ENCODE measurements around the gene EIF2B2. TPM values are rescaled to one million over a fixed set of nuclear protein-coding genes. Genes with fewer than 3 reads are reported as not detected.

EIF2B2 gene
- polyA plus RNA-seq, 1 of the 3 experiments (the other 2 are of a cell fraction): 125 TPM

GRCh38 chr14:74984236-74985027, 18.3 kb upstream of the EIF2B2 start:
- Histone ChIP-seq H3K36me3 (replicated peaks in 1 of 2; ENCODE audit: control insufficient read depth in 1 of 2, insufficient read depth in 2 of 2, low read length in 1 of 2) (no peaks in the 10 kb centered on the region), H3F3A (replicated peaks; ENCODE audit: insufficient read depth) (no peaks in the 10 kb centered on the region), H3K4me1 (ENCODE audit: control insufficient read depth in 1 of 2, insufficient read depth in 2 of 2, low read depth in 1 of 2, low read length in 1 of 2) (peaks cover 28 to 29% of the 10 kb centered on the region in 2 experiments; a peak in 3 of 4 replicates), H3K27ac (ENCODE audit: low read depth in 2 of 2, low read length in 1 of 2) (no peak overlapping the region), H4K20me1 (ENCODE audit: insufficient read depth) (no peaks in the 10 kb centered on the region), H3K4me2 (no peak overlapping the region), H2AFZ (ENCODE audit: low read depth) (no peak overlapping the region), H3K9ac (no peak overlapping the region), H3K4me3 (ENCODE audit: low read depth in 2 of 2, low read length in 1 of 2) (no peak overlapping the region), H3K27me3 (ENCODE audit: insufficient read depth) (no peaks in the 10 kb centered on the region), H3K9me2 (no peaks in the 10 kb centered on the region), H3K79me2 (ENCODE audit: insufficient read depth) (no peaks in the 10 kb centered on the region), H3K9me3 (no peaks in the 10 kb centered on the region)
- TF ChIP-seq JUND (IDR thresholded peaks at IDR 0.05): no peak
- no peak for TF ChIP-seq POLR2AphosphoS5 (IDR thresholded peaks at IDR 0.05; ENCODE audit: low read depth, low read length)
- TF ChIP-seq RXRA (IDR thresholded peaks at IDR 0.05; ENCODE audit: borderline replicate concordance, low read depth): no peak
- TF ChIP-seq FOXM1 (IDR thresholded peaks at IDR 0.05; ENCODE audit: low read depth): no peak
- TF ChIP-seq GATA2 (CRISPR knock-in tag; IDR thresholded peaks at IDR 0.05): no peak
- no peak for TF ChIP-seq USF1 (IDR thresholded peaks at IDR 0.05; ENCODE audit: borderline replicate concordance, low read depth)
- TF ChIP-seq MXI1 (IDR thresholded peaks at IDR 0.05; ENCODE audit: low read depth, low read length): no peak
- no peak for TF ChIP-seq RCOR1 (IDR thresholded peaks at IDR 0.05; ENCODE audit: low read length)
- TF ChIP-seq TCF12 (IDR thresholded peaks at IDR 0.05): no peak
- TF ChIP-seq CTCF (IDR thresholded peaks at IDR 0.05): no peak
- no peak for TF ChIP-seq IRF3 (IDR thresholded peaks at IDR 0.05; ENCODE audit: low read depth, low read length)
- TF ChIP-seq GABPA (IDR thresholded peaks at IDR 0.05; ENCODE audit: low read depth): no peak
- no peak for TF ChIP-seq RAD21 (IDR thresholded peaks at IDR 0.05; ENCODE audit: low read length)
- TF ChIP-seq NFIC (IDR thresholded peaks at IDR 0.05; ENCODE audit: borderline replicate concordance): no peak
- no peak for TF ChIP-seq FOSL2 (IDR thresholded peaks at IDR 0.05; ENCODE audit: borderline replicate concordance, low read depth)
- TF ChIP-seq MAX (IDR thresholded peaks at IDR 0.05; ENCODE audit: low read depth): no peak
- no peak for TF ChIP-seq RFX5 (IDR thresholded peaks at IDR 0.05; ENCODE audit: low read length)
- no peak for TF ChIP-seq FOXJ3 (CRISPR knock-in tag; IDR thresholded peaks at IDR 0.05)
- no peak for TF ChIP-seq TEAD4 (IDR thresholded peaks at IDR 0.05; ENCODE audit: borderline replicate concordance, insufficient read depth)
- 89% methylated on average over 10 of the region's 16 CpGs for WGBS (ENCODE audit: low lambda C conversion rate)
- ChIA-PET POLR2A (no interaction called here), CTCF (interaction anchor here (0.9 to 2.4 kb wide), 6 partner anchors 13 to 124 kb away, joined by 3 to 10 read pairs (median 4); partner anchors contain the start of gene PGF)
- DNase-seq: no peak

All from SK-N-SH (cell line).